ENCODE data around the gene LRP1B. TPM values are rescaled to one million over a fixed set of nuclear protein-coding genes. Genes with fewer than 3 reads are reported as not detected.

The LRP1B gene
- total RNA-seq, 2 experiments from 2014 or later = not detected

- ChIA-PET POLR2A (no interaction called here), CTCF (no interaction called here)
- DNase-seq = no peak
- Mint-ChIP-seq H3K27ac (no peak overlapping the region), H3K4me1 (no peaks in the 10 kb centered on the region), H3K36me3 (ENCODE audit: low read depth) (no peaks in the 10 kb centered on the region), H3K27me3 (no peaks in the 10 kb centered on the region), H3K4me3 (no peak overlapping the region), H3K9me3 (no peaks in the 10 kb centered on the region)
Measured at GRCh38 chr2:141492816-141493215, 638.0 kb downstream of the LRP1B start.

- Mint-ChIP-seq H3K9me3 (no peaks in the 10 kb centered on the region), H3K27ac (no peak overlapping the region), H3K27me3 (no peaks in the 10 kb centered on the region), H3K36me3 (ENCODE audit: low read depth) (no peaks in the 10 kb centered on the region), H3K4me3 (no peak overlapping the region), H3K4me1 (no peaks in the 10 kb centered on the region)
- ChIA-PET CTCF (no interaction called here), POLR2A (no interaction called here)
- no peak for DNase-seq
Measured at GRCh38 chr2:141490886-141491285, 639.9 kb downstream of the LRP1B start.

- H3K27me3 Mint-ChIP-seq = no peaks in the 10 kb centered on the region
- no peak for DNase-seq
- ChIA-PET POLR2A (no interaction called here), CTCF (no interaction called here)
- H3K36me3 Mint-ChIP-seq (ENCODE audit: low read depth) = no peaks in the 10 kb centered on the region
- H3K27ac Mint-ChIP-seq = no peak overlapping the region
- H3K4me1 Mint-ChIP-seq = no peaks in the 10 kb centered on the region
- H3K9me3 Mint-ChIP-seq = no peaks in the 10 kb centered on the region
- no peak overlapping the region for H3K4me3 Mint-ChIP-seq
Measured at GRCh38 chr2:141482697-141483096, 648.1 kb downstream of the LRP1B start.

DNA sequence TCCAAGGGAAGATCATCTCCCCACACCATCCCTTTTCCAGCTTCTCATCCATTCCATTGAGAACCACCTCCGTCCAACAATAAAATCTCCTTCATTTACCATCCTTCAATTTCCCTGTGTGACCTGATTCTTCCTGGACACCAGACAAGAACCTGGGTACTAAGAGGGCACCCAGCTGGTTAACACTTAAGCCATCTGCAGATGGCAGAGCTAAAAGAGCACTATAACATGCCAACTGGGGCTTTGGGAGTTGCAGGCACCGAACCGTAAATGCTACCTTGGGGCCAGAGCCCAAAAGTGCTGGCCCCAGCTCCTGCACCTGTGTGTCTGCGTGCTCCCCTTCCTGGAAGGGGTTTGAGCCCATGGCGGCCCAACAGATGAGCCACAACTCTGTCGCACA is 655.0 kb downstream of the LRP1B start:
- no peak overlapping the region for H3K4me3 Mint-ChIP-seq
- no peaks in the 10 kb centered on the region for H3K4me1 Mint-ChIP-seq
- H3K9me3 Mint-ChIP-seq = no peaks in the 10 kb centered on the region
- POLR2A ChIA-PET = no interaction called here
- no peak overlapping the region for H3K27ac Mint-ChIP-seq
- no peaks in the 10 kb centered on the region for H3K36me3 Mint-ChIP-seq (ENCODE audit: low read depth)
- no peaks in the 10 kb centered on the region for H3K27me3 Mint-ChIP-seq
- CTCF ChIA-PET = no interaction called here
- no peak for DNase-seq

DNA sequence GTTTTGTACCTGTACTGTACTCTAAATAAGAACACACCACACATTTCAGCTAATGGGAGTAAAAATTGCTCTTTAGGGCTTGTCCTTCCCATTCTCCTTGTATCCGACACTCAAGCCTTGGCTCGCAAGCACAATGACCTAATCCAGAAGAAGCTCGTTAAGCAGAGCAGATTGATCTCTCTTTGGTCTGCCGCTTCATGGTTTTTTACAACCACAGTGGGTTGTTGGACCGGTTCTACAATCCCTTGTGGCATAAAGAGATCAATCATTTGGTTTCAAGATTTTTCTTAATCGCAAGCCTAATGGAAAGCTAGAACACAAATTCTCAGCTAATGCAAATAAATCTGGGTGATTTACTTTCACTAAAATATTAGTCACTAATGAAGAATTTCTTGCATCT is 662.1 kb downstream of the LRP1B start:
- Mint-ChIP-seq H3K4me3 (no peak overlapping the region), H3K27me3 (no peaks in the 10 kb centered on the region), H3K9me3 (no peaks in the 10 kb centered on the region), H3K4me1 (no peaks in the 10 kb centered on the region), H3K27ac (no peak overlapping the region), H3K36me3 (ENCODE audit: low read depth) (no peaks in the 10 kb centered on the region)
- ChIA-PET CTCF (no interaction called here), POLR2A (no interaction called here)
- DNase-seq = no peak

- CTCF ChIA-PET = no interaction called here
- Mint-ChIP-seq H3K36me3 (ENCODE audit: low read depth) (no peaks in the 10 kb centered on the region), H3K27me3 (no peaks in the 10 kb centered on the region), H3K27ac (no peak overlapping the region), H3K4me1 (no peaks in the 10 kb centered on the region), H3K9me3 (no peaks in the 10 kb centered on the region), H3K4me3 (no peak overlapping the region)
- no peak for DNase-seq
- POLR2A ChIA-PET = no interaction called here
Measured at GRCh38 chr2:141467331-141467730, 663.5 kb downstream of the LRP1B start.

DNA sequence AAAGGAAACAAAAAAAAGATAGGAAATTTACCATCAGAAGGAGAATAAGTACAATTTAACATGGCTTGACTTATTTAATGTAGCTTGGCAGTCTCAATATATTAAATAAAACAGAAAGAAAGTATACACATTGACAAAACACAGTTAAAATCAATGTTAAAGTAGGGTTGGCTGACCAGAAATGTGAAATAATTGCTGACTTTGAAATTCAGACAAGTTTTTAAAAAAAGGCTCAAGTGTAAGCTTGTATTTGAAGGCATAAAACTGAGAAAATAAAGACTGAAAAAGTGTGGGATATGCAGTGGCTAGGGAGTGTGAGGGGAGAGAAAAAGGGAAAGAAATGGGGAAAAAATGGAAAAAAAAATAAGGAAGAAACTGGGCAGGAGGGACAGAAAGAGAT is 665.8 kb downstream of the LRP1B start:
- Mint-ChIP-seq H3K27me3 (no peaks in the 10 kb centered on the region), H3K9me3 (no peaks in the 10 kb centered on the region), H3K4me1 (no peaks in the 10 kb centered on the region), H3K4me3 (no peak overlapping the region), H3K27ac (peak overlapping the region; percentile 27), H3K36me3 (ENCODE audit: low read depth) (no peaks in the 10 kb centered on the region)
- CTCF ChIA-PET = no interaction called here
- POLR2A ChIA-PET = no interaction called here
- DNase-seq = no peak

GRCh38 chr2:141458351-141458750 is 672.5 kb downstream of the LRP1B start:
- DNase-seq = no peak
- CTCF ChIA-PET = no interaction called here
- POLR2A ChIA-PET = no interaction called here
- H3K4me1 Mint-ChIP-seq = no peaks in the 10 kb centered on the region
- H3K27ac Mint-ChIP-seq = no peak overlapping the region
- H3K9me3 Mint-ChIP-seq = peaks cover 2% of the 10 kb centered on the region
- no peaks in the 10 kb centered on the region for H3K27me3 Mint-ChIP-seq
- H3K36me3 Mint-ChIP-seq (ENCODE audit: low read depth) = no peaks in the 10 kb centered on the region
- no peak overlapping the region for H3K4me3 Mint-ChIP-seq

DNA sequence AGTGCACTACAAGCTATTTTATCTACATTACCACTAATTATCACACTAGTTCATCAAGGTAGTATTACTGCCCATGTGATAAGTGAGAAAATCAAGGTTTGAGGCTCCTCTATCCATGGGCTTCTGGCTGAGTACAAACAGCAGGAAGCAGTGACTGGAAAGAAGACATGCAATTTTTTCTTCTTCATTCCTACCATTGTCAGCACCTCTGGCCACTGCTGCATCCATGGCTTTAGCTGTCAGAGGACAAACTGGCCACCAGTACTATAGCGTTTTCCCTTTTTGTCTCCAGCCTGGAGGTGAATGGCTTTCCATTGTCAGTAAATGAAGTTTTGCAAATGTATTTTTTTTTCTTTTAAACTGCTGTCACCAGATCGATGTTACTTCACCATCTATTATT is 674.9 kb downstream of the LRP1B start:
- no peak for DNase-seq
- Mint-ChIP-seq H3K36me3 (ENCODE audit: low read depth) (no peaks in the 10 kb centered on the region), H3K9me3 (peaks cover 2% of the 10 kb centered on the region), H3K4me3 (no peak overlapping the region), H3K27ac (no peak overlapping the region), H3K4me1 (no peaks in the 10 kb centered on the region), H3K27me3 (no peaks in the 10 kb centered on the region)
- POLR2A ChIA-PET = no interaction called here
- CTCF ChIA-PET = no interaction called here

GRCh38 chr2:141455211-141455826 is 675.5 kb downstream of the LRP1B start:
- H3K4me3 Mint-ChIP-seq = no peak overlapping the region
- H3K27me3 Mint-ChIP-seq = no peaks in the 10 kb centered on the region
- CTCF ChIA-PET = no interaction called here
- POLR2A ChIA-PET = no interaction called here
- no peaks in the 10 kb centered on the region for H3K4me1 Mint-ChIP-seq
- peaks cover 2% of the 10 kb centered on the region for H3K9me3 Mint-ChIP-seq
- H3K27ac Mint-ChIP-seq = no peak overlapping the region
- H3K36me3 Mint-ChIP-seq (ENCODE audit: low read depth) = no peaks in the 10 kb centered on the region
- DNase-seq = no peak

- Mint-ChIP-seq H3K9me3 (peaks cover 4% of the 10 kb centered on the region), H3K36me3 (ENCODE audit: low read depth) (no peaks in the 10 kb centered on the region), H3K27me3 (no peaks in the 10 kb centered on the region), H3K4me3 (no peak overlapping the region), H3K4me1 (no peaks in the 10 kb centered on the region), H3K27ac (no peak overlapping the region)
- ChIA-PET CTCF (no interaction called here), POLR2A (no interaction called here)
- no peak for DNase-seq
Measured at GRCh38 chr2:141440072-141440635, 690.7 kb downstream of the LRP1B start.

- Mint-ChIP-seq H3K4me3 (no peak overlapping the region), H3K27ac (no peak overlapping the region), H3K36me3 (ENCODE audit: low read depth) (no peaks in the 10 kb centered on the region), H3K4me1 (no peaks in the 10 kb centered on the region), H3K27me3 (no peaks in the 10 kb centered on the region), H3K9me3 (peaks cover 4% of the 10 kb centered on the region)
- POLR2A ChIA-PET = no interaction called here
- CTCF ChIA-PET = no interaction called here
- DNase-seq = no peak
Measured at GRCh38 chr2:141439524-141439923, 691.3 kb downstream of the LRP1B start.

- H3K9me3 Mint-ChIP-seq = peaks cover 4% of the 10 kb centered on the region
- H3K36me3 Mint-ChIP-seq (ENCODE audit: low read depth) = no peaks in the 10 kb centered on the region
- H3K27ac Mint-ChIP-seq = no peak overlapping the region
- H3K27me3 Mint-ChIP-seq = no peaks in the 10 kb centered on the region
- DNase-seq = no peak
- CTCF ChIA-PET = no interaction called here
- POLR2A ChIA-PET = no interaction called here
- H3K4me1 Mint-ChIP-seq = no peaks in the 10 kb centered on the region
- H3K4me3 Mint-ChIP-seq = no peak overlapping the region
Measured at GRCh38 chr2:141438536-141438935, 692.3 kb downstream of the LRP1B start.

GRCh38 chr2:141437521-141437920 is 693.3 kb downstream of the LRP1B start:
- Mint-ChIP-seq H3K9me3 (peaks cover 4% of the 10 kb centered on the region), H3K27me3 (no peaks in the 10 kb centered on the region), H3K4me1 (no peaks in the 10 kb centered on the region), H3K4me3 (no peak overlapping the region), H3K27ac (no peak overlapping the region), H3K36me3 (ENCODE audit: low read depth) (no peaks in the 10 kb centered on the region)
- DNase-seq = no peak
- CTCF ChIA-PET = no interaction called here
- POLR2A ChIA-PET = no interaction called here

All from activated CD4-positive, alpha-beta T cell treated with anti-CD3 and anti-CD28 coated beads, Interleukin-2, amount 10 ng/mL, durations not matched to agents 7 days and 5 days (primary cell).